Breast epithelium (tissue), 3 donors: ENCODE data around the gene PDCD11.

Source experiments
- POLR2A ChIP-seq: fragments of 450-650 bp; IDR thresholded peaks from one replicate; pipeline ENCODE4 v1.6.1; 2016; ENCODE audit warnings: antibody characterized with exemption, mild to moderate bottlenecking, moderate library complexity
- POLR2AphosphoS5 ChIP-seq, 3 donors: sonication (generic); formaldehyde crosslinking; IDR thresholded peaks; one replicate each; pipeline ENCODE4 v1.6.1; 2017; ENCODE audit warnings: antibody characterized with exemption in 3 of 3
- TF ChIP-seq, protein P1 (sequence below), 3 donors: fragments of 450-650 bp; IDR thresholded peaks; one replicate each; pipeline ENCODE4 v1.5.1; 2016 to 2017; ENCODE audit warnings: antibody characterized with exemption in 3 of 3, mild to moderate bottlenecking in 3 of 3, moderate library complexity in 3 of 3

DNA sequence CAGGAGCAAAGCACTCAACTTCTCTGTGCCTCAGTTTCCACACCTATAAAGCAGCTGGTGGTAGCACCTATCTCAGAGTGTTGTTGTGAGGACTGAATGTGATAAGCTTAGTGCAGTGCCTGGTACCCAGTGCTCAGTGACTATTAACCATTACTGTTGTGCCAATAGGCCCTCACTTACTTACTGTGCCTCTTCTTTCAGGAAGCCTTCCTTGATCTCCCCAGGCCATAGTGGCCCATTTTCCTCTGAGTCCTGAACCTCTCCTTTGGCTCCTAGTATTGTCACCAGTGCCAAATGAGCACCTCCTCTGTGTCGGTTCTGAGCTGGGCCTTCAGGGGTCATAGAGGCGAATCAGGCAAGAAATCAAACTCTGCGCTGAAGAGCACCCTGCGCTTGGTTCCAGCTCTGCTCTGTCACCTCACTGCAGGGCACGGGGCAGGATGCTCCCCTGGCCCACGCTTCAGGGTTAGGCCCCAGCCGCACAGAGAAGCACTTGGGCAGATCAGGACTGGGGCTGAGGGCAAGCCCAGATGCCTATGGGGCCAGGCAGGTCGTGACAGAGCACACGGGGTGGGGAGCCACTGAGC, 59.7 kb downstream of the PDCD11 start:
- TF ChIP-seq, protein P1, sequence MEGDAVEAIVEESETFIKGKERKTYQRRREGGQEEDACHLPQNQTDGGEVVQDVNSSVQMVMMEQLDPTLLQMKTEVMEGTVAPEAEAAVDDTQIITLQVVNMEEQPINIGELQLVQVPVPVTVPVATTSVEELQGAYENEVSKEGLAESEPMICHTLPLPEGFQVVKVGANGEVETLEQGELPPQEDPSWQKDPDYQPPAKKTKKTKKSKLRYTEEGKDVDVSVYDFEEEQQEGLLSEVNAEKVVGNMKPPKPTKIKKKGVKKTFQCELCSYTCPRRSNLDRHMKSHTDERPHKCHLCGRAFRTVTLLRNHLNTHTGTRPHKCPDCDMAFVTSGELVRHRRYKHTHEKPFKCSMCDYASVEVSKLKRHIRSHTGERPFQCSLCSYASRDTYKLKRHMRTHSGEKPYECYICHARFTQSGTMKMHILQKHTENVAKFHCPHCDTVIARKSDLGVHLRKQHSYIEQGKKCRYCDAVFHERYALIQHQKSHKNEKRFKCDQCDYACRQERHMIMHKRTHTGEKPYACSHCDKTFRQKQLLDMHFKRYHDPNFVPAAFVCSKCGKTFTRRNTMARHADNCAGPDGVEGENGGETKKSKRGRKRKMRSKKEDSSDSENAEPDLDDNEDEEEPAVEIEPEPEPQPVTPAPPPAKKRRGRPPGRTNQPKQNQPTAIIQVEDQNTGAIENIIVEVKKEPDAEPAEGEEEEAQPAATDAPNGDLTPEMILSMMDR (IDR thresholded peaks at IDR 0.05) = no peak
- no peak for TF ChIP-seq POLR2AphosphoS5 (IDR thresholded peaks at IDR 0.05)
- no peak for TF ChIP-seq POLR2A
